GM12878 (cell line): ENCODE data around the gene SYNCRIP. TPM values are rescaled to one million over a fixed set of nuclear protein-coding genes. Genes with fewer than 3 reads are reported as not detected.
A peak's percentile ranks its signal among the peaks of the same experiment; 100 is the strongest.

Experiments used
- ATAC-seq: fragments of 200-7000 bp; cut with Tn5 transposase; 3 replicates; pipeline ENCODE4 v1.9.1; 2020; ENCODE audit warnings: mild to moderate bottlenecking, moderate library complexity
- BruUV-seq: library from RNA; stranded (reverse); fragments of 400-500 nt; replicated peaks from 2 replicates; lab custom pipeline; 2021; lab: Mats Ljungman, UMichigan
- CTCF ChIA-PET: fragments of 300-600 bp; sonication (Branson Sonifier 250); formaldehyde crosslinking; extraction: SDS; loops from one replicate; lab custom pipeline; 2021; ENCODE audit warnings: inconsistent platforms; lab: Yijun Ruan, JAX
- POLR2A ChIA-PET: fragments of 350-600 bp; formaldehyde crosslinking; extraction: SDS; loops from one replicate; lab custom pipeline; 2021; ENCODE audit warnings: inconsistent platforms; lab: Charles Lee
- RAD21 ChIA-PET: fragments of 300-600 bp; sonication (Branson Sonifier 250); formaldehyde crosslinking; loops from one replicate; lab custom pipeline; 2023; ENCODE audit warnings: antibody characterized with exemption; ENCODE audit not compliant: unreplicated experiment; lab: Charles Lee
- SMC1A ChIA-PET: fragments of 300-600 bp; sonication (Branson Sonifier 250); formaldehyde crosslinking; loops from one replicate; lab custom pipeline; 2023; ENCODE audit not compliant: unreplicated experiment, uncharacterized antibody; lab: Charles Lee
- DNase-seq: peaks from one replicate; pipeline ENCODE4 v3.0.0-alpha.2; 2011; ENCODE audit warnings: low read depth, low spot score
- FAIRE-seq: peaks from 3 replicates; lab custom pipeline; 2011; peaks lifted over from hg19 to GRCh38; lab: Jason Lieb, UNC
- H2AFZ ChIP-seq: 2 replicates; pipeline ENCODE4 v1.6.0; 2011; ENCODE audit warnings: low read depth, low read length, control low read depth; ENCODE audit not compliant: control insufficient read depth
- H3K27ac ChIP-seq: 2 replicates; pipeline ENCODE4 v1.5.1; 2011; ENCODE audit warnings: control low read depth; ENCODE audit not compliant: control insufficient read depth, insufficient read depth
- H3K27me3 ChIP-seq, 2 experiments: replicated peaks in 1 of 2; 2 replicates each; pipeline versions ENCODE4 v1.6.0 to v1.6.1; 2011; ENCODE audit warnings: low read length in 1 of 2; ENCODE audit not compliant: control insufficient read depth in 2 of 2, insufficient read depth in 2 of 2
- H3K36me3 ChIP-seq, 2 experiments: 2 replicates each; pipeline ENCODE4 v1.5.1; 2011; ENCODE audit warnings: low read length in 1 of 2; ENCODE audit not compliant: control insufficient read depth in 2 of 2, insufficient read depth in 2 of 2
- H3K4me1 ChIP-seq: 2 replicates; pipeline ENCODE4 v1.6.1; 2011; ENCODE audit warnings: mild to moderate bottlenecking, low read length, moderate library complexity, mixed read lengths; ENCODE audit not compliant: control insufficient read depth, insufficient read depth
- H3K4me2 ChIP-seq: 2 replicates; pipeline ENCODE4 v1.6.0; 2011; ENCODE audit warnings: control low read depth; ENCODE audit not compliant: control insufficient read depth, insufficient read depth
- H3K4me3 ChIP-seq: fragments of 200-600 bp; sonication (generic); 2 replicates; pipeline ENCODE4 v1.5.1; 2016
- H3K79me2 ChIP-seq: 2 replicates; pipeline ENCODE4 v1.6.0; 2011; ENCODE audit warnings: low read length; ENCODE audit not compliant: control insufficient read depth, insufficient read depth
- H3K9ac ChIP-seq: 2 replicates; pipeline ENCODE4 v1.8.0; 2011; ENCODE audit warnings: low read length, control low read depth, mixed read lengths; ENCODE audit not compliant: control insufficient read depth, insufficient read depth
- H3K9me3 ChIP-seq: replicated peaks from 3 replicates; pipeline ENCODE4 v1.5.1; 2011; ENCODE audit warnings: mild to moderate bottlenecking, low read length; ENCODE audit not compliant: control insufficient read depth, insufficient read depth
- H4K20me1 ChIP-seq: 2 replicates; pipeline ENCODE4 v1.6.0; 2011; ENCODE audit not compliant: control insufficient read depth, insufficient read depth
- CREB1 ChIP-seq: IDR thresholded peaks from 2 replicates; pipeline ENCODE4 v1.6.1; 2012; ENCODE audit warnings: low read depth, mild to moderate bottlenecking, inconsistent platforms
- EED ChIP-seq: sonication (generic); IDR thresholded peaks from 2 replicates; pipeline ENCODE4 v1.6.1; 2016; ENCODE audit warnings: antibody characterized with exemption, low read depth
- EGR1 ChIP-seq, 2 experiments: IDR thresholded peaks; 1 replicate in 1 of 2; 2 replicates in 1 of 2; pipeline ENCODE4 v1.6.1; 2011 to 2012; ENCODE audit warnings: low read depth in 2 of 2, low read length in 2 of 2, borderline replicate concordance in 1 of 2, mild to moderate bottlenecking in 1 of 2, moderate library complexity in 1 of 2
- HDAC2 ChIP-seq: fragments of 200-600 bp; sonication (generic); IDR thresholded peaks from 2 replicates; pipeline ENCODE4 v1.6.1; 2017
- LARP7 ChIP-seq: fragments of 450-650 bp; IDR thresholded peaks from 2 replicates; pipeline ENCODE4 v1.6.1; 2017; ENCODE audit warnings: mild to moderate bottlenecking
- MLLT1 ChIP-seq: fragments of 450-650 bp; IDR thresholded peaks from 2 replicates; pipeline ENCODE4 v1.6.1; 2016; ENCODE audit warnings: mild to moderate bottlenecking
- NR2C2 ChIP-seq: IDR thresholded peaks from 2 replicates; pipeline ENCODE4 v1.6.1; 2011; ENCODE audit warnings: borderline replicate concordance, low read depth; ENCODE audit not compliant: control insufficient read depth, insufficient read length
- POLR2A ChIP-seq: IDR thresholded peaks from 2 replicates; pipeline ENCODE4 v1.6.1; 2011; ENCODE audit warnings: low read depth, mild to moderate bottlenecking, low read length
- RUNX3 ChIP-seq: IDR thresholded peaks from 2 replicates; pipeline ENCODE4 v1.6.1; 2012; ENCODE audit warnings: low read length, inconsistent platforms
- SPI1 ChIP-seq: IDR thresholded peaks from 2 replicates; pipeline ENCODE4 v1.6.1; 2011; ENCODE audit warnings: low read depth, mild to moderate bottlenecking, low read length, moderate library complexity, borderline replicate concordance; ENCODE audit not compliant: insufficient read depth
- ZBTB11 ChIP-seq: fragments of 450-650 bp; formaldehyde crosslinking; IDR thresholded peaks from 2 replicates; pipeline ENCODE4 v1.5.0; 2022; ENCODE audit warnings: mild to moderate bottlenecking, missing genetic modification characterization
- ZNF207 ChIP-seq: fragments of 450-650 bp; IDR thresholded peaks from 2 replicates; pipeline ENCODE4 v1.6.1; 2014; ENCODE audit warnings: antibody characterized with exemption, mild to moderate bottlenecking, borderline replicate concordance
- ZNF217 ChIP-seq: fragments of 450-650 bp; IDR thresholded peaks from 2 replicates; pipeline ENCODE4 v1.6.1; 2017; ENCODE audit warnings: antibody characterized with exemption, mild to moderate bottlenecking
- WGBS: methylation state at CpG from one replicate; pipeline ENCODE4 v1.1.6; 2016; ENCODE audit warnings: low lambda C conversion rate; ENCODE audit not compliant: insufficient replicate concordance, insufficient coverage; ENCODE audit errors: missing lambda C conversion rate; 5-methylcytosine and 5-hydroxymethylcytosine counted together
- in situ Hi-C: fragments of 300-500 bp; cut with MboI; formaldehyde crosslinking; loops from 9 replicates; pipeline ENCODE4 v1.14.3; 2018; ENCODE audit warnings: mixed read lengths
- intact Hi-C: fragments of 100-400 bp; cut with micrococcal nuclease; formaldehyde crosslinking; loops from one replicate; pipeline ENCODE4 v1.14.2; 2022; ENCODE audit not compliant: unreplicated experiment
- polyA plus RNA-seq, 11 experiments: library from polyadenylated mRNA; depleted of rRNA in 4 of 11; unstranded in 6 of 11; stranded (reverse) in 5 of 11; fragments of >200 nt; fragmentation: Nextera tagmentation in 4 of 11; fragmentation: Illumina TruSeq in 1 of 11; extraction: Ambion mirVana in 4 of 11; extraction: Trizol in 1 of 11; gene quantifications; 1 replicate in 1 of 11; 2 replicates in 10 of 11; pipeline versions ENCODE4 v1.2.1 to v1.2.3, GENCODE V29; 2011 to 2016; ENCODE audit warnings: inconsistent platforms in 2 of 11, missing spikeins in 2 of 11, low read depth in 1 of 11
- total RNA-seq, 4 experiments: library from RNA; depleted of rRNA in 3 of 4; stranded (reverse); fragments of >200 nt in 3 of 4; fragmentation: Illumina TruSeq in 1 of 4; extraction: Trizol in 1 of 4; gene quantifications; 2 replicates each; pipeline versions ENCODE4 v1.2.1 to v1.2.3, GENCODE V29; 2013 to 2021

Gene SYNCRIP
- total and polyA plus RNA-seq, 10 of the 15 experiments (the other 5 are each of a cell fraction or from before 2014, with no cell fraction given): 28.4 to 255 (median 131) TPM

GRCh38 chr6:85580878-85581267, 61.8 kb downstream of the SYNCRIP start:
- CTCF ChIA-PET: no interaction called here
- no peak overlapping the region for H3K9ac ChIP-seq

More at GRCh38 chr6:85580878-85581267, 61.8 kb downstream of the SYNCRIP start:
- RAD21 ChIA-PET: no interaction called here
- Histone ChIP-seq H3K4me3 (no peak overlapping the region), H3K79me2 (peaks cover 13% of the 10 kb centered on the region), H3K27ac (no peak overlapping the region), H2AFZ (no peak overlapping the region), H4K20me1 (no peaks in the 10 kb centered on the region), H3K4me1 (no peaks in the 10 kb centered on the region), H3K27me3 (no peaks in the 10 kb centered on the region), H3K9me3 (peaks cover 5% of the 10 kb centered on the region; the same call in 2 of the 3 replicates), H3K4me2 (no peak overlapping the region), H3K36me3 (peaks cover 0 to 6% of the 10 kb centered on the region in 2 experiments; a peak in 3 of 4 replicates)
- POLR2A ChIA-PET: no interaction called here
- FAIRE-seq (no peak), ATAC-seq (peak; percentile 86), DNase-seq (no peak)
- SMC1A ChIA-PET: interaction anchor here (2.1 kb wide), 1 partner anchor 10 kb away, joined by 5 read pairs; no protein-coding TSS in a partner anchor
- in situ Hi-C loops (no loop called here), intact Hi-C loops (no loop called here)
- BruUV-seq: no TSS peak
- WGBS: 5% methylated on average over 1 of the region's 1 CpG
- no peak for TF ChIP-seq ZNF217
- TF ChIP-seq RUNX3: peak; percentile 52; the same call in 1 of the 2 replicates
- no peak for TF ChIP-seq ZBTB11 (CRISPR knock-in tag)
- TF ChIP-seq MLLT1: no peak
- no peak for TF ChIP-seq NR2C2
- TF ChIP-seq SPI1: no peak
- TF ChIP-seq HDAC2: no peak
- TF ChIP-seq CREB1: no peak
- TF ChIP-seq POLR2A: no peak
- no peak for TF ChIP-seq ZNF207
- peak; percentile 50 for TF ChIP-seq EED
- no peak for TF ChIP-seq EGR1 (IDR thresholded peaks at IDR 0.05; ENCODE audit: borderline replicate concordance in 1 of 2, low read depth in 2 of 2, low read length in 2 of 2)
- TF ChIP-seq LARP7: no peak
- TF ChIP-seq, all 136 proteins: peak for 2
